Endothelial cell of umbilical vein (primary cell): ENCODE measurements around the gene NUBP1.

Experiments used
- EZH2 ChIP-seq: IDR thresholded peaks from 2 replicates; pipeline ENCODE4 v1.6.1; 2012; ENCODE audit warnings: borderline replicate concordance, low read depth, mild to moderate bottlenecking, moderate library complexity, low read length, inconsistent platforms; ENCODE audit not compliant: severe bottlenecking
- POLR2A ChIP-seq: IDR thresholded peaks from 2 replicates; pipeline ENCODE4 v1.6.1; 2012; ENCODE audit warnings: low read depth, mild to moderate bottlenecking, control low read depth, low read length
- POLR2AphosphoS5 ChIP-seq: IDR thresholded peaks from 2 replicates; pipeline ENCODE4 v1.6.1; 2012; ENCODE audit warnings: low read depth, mild to moderate bottlenecking, control low read depth, low read length, moderate library complexity; ENCODE audit not compliant: insufficient read depth
- TF ChIP-seq, protein P1 (sequence below), 2 donors: IDR thresholded peaks; 1 replicate in 1 of 2; 2 replicates in 1 of 2; pipeline ENCODE4 v1.5.1; 2011; ENCODE audit warnings: low read length in 2 of 2, mild to moderate bottlenecking in 2 of 2, moderate library complexity in 2 of 2, control low read depth in 1 of 2, inconsistent platforms in 1 of 2, low read depth in 1 of 2; ENCODE audit not compliant: insufficient read depth in 1 of 2; ENCODE audit errors: extremely low read depth in 1 of 2
- TF ChIP-seq, protein P2 (sequence below): IDR thresholded peaks from 2 replicates; pipeline ENCODE4 v1.6.1; 2011; ENCODE audit not compliant: insufficient read depth, insufficient read length

DNA sequence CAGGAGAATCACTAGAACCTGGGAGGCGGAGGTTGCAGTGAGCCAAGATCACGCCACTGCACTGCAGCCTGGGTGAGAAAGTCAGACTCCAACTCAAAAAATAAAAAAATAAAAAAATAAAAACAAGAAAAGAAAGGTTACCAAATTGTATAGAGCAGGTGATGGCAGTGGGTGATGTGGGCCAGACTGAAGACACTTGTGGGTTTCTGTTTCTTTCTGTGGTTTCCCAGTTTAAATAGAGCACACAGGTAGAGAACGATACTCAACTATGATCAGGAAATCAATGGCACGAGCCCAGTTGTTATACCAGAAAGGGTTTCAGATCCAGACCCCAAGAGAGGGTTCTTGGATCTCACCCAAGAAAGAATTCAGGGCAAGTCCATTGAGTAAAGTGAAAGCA is 32.6 kb downstream of the NUBP1 start:
- no peak for TF ChIP-seq POLR2AphosphoS5
- TF ChIP-seq, protein P1, sequence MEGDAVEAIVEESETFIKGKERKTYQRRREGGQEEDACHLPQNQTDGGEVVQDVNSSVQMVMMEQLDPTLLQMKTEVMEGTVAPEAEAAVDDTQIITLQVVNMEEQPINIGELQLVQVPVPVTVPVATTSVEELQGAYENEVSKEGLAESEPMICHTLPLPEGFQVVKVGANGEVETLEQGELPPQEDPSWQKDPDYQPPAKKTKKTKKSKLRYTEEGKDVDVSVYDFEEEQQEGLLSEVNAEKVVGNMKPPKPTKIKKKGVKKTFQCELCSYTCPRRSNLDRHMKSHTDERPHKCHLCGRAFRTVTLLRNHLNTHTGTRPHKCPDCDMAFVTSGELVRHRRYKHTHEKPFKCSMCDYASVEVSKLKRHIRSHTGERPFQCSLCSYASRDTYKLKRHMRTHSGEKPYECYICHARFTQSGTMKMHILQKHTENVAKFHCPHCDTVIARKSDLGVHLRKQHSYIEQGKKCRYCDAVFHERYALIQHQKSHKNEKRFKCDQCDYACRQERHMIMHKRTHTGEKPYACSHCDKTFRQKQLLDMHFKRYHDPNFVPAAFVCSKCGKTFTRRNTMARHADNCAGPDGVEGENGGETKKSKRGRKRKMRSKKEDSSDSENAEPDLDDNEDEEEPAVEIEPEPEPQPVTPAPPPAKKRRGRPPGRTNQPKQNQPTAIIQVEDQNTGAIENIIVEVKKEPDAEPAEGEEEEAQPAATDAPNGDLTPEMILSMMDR (IDR thresholded peaks at IDR 0.05; ENCODE audit: extremely low read depth in 1 of 2, insufficient read depth in 1 of 2, low read depth in 1 of 2, low read length in 2 of 2) = no peak
- no peak for TF ChIP-seq POLR2A
- no peak for TF ChIP-seq EZH2
- TF ChIP-seq, protein P2, sequence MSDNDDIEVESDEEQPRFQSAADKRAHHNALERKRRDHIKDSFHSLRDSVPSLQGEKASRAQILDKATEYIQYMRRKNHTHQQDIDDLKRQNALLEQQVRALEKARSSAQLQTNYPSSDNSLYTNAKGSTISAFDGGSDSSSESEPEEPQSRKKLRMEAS = no peak
